ENCODE data around the gene NSD2.
"Not testable (repeated sequence)": the region's sequence is repeated elsewhere in the genome, so short reads cannot be mapped to it uniquely, and the experiment has no call there.

The NSD2 gene

GRCh38 chr4:1899149-1900086 lies 28.2 kb downstream of the NSD2 start:
- DNase-seq = peak; percentile 58

GRCh38 chr4:1900087-1900433 lies 28.9 kb downstream of the NSD2 start:
- DNase-seq = no peak

DNA sequence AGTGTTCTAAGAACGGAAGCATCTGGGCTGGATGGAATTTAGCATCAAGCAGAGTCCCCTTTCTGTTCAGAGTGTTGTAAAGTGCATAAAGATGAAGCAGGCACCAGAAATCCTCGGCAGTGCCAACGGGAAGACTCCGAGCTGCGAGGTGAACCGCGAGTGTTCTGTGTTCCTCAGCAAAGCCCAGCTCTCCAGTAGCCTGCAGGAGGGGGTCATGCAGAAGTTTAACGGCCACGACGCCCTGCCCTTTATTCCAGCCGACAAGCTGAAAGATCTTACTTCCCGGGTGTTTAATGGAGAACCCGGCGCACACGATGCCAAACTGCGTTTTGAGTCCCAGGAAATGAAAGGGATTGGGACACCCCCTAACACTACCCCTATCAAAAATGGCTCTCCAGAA lies 29.4 kb downstream of the NSD2 start:
- no peak for DNase-seq

GRCh38 chr4:1901127-1901526 lies 29.9 kb downstream of the NSD2 start:
- DNase-seq = no peak

- no peak for DNase-seq
Measured at GRCh38 chr4:1902243-1902642, 31.1 kb downstream of the NSD2 start.

- no peak for DNase-seq
Measured at GRCh38 chr4:1903035-1903434, 31.8 kb downstream of the NSD2 start.

DNA sequence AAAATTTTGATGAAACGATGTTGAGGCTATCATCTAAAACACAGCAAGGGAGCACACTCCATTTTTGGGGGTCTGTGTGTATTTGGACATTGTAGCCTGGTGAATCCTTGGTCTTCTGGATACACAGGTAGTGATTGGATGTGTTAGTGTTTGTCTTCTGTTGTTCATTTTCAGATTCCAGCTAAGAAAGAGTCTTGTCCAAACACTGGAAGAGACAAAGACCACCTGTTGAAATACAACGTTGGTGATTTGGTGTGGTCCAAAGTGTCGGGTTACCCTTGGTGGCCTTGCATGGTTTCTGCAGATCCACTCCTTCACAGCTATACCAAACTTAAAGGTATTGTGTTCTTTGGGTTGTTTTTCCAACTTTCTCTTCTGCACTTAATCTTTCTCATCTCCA lies 32.8 kb downstream of the NSD2 start:
- no peak for DNase-seq

- DNase-seq = no peak
Measured at GRCh38 chr4:1907848-1908525, 36.8 kb downstream of the NSD2 start.

DNA sequence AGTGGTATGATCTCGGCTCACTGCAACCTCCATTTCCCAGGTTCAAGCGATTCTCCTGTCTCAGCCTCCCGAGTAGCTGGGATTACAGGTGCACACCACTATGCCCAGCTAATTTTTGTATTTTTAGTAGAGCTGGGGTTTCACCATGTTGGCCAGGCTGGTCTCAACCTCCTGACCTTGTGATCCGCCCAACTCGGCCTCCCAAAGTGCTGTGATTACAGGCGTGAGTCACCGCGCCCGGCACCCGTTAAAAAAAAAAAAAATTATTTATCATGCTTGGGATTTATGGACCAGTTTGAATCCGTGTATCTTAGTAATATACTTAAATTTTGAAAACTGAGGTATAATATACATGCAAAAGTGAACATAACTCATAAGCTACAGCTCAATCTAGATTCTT lies 38.5 kb downstream of the NSD2 start:
- DNase-seq = not testable (repeated sequence)

- no peak for DNase-seq
Measured at GRCh38 chr4:1910643-1911042, 39.5 kb downstream of the NSD2 start.

GRCh38 chr4:1911316-1911715 lies 40.1 kb downstream of the NSD2 start:
- not testable (repeated sequence) for DNase-seq

DNA sequence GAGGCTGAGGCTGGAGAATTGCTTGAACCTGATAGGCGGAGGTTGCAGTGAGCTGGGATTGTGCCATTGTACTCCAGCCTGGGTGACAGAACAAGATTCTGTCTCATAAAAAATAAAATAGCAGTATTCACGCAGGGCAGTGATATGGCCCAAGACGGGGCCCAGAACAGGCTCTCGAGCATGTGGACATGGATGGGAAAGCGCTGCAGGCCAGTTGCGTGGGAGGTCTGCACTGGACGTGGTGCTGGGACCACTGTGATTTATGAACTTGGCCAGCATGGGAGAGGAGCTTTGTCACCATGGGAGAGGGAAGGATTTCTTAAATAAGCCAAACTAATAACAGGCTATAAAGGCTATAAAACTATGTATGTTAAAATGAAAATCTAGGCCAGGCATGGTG lies 51.6 kb downstream of the NSD2 start:
- DNase-seq = no peak

GRCh38 chr4:1927675-1928074 lies 56.5 kb downstream of the NSD2 start:
- no peak for DNase-seq

DNA sequence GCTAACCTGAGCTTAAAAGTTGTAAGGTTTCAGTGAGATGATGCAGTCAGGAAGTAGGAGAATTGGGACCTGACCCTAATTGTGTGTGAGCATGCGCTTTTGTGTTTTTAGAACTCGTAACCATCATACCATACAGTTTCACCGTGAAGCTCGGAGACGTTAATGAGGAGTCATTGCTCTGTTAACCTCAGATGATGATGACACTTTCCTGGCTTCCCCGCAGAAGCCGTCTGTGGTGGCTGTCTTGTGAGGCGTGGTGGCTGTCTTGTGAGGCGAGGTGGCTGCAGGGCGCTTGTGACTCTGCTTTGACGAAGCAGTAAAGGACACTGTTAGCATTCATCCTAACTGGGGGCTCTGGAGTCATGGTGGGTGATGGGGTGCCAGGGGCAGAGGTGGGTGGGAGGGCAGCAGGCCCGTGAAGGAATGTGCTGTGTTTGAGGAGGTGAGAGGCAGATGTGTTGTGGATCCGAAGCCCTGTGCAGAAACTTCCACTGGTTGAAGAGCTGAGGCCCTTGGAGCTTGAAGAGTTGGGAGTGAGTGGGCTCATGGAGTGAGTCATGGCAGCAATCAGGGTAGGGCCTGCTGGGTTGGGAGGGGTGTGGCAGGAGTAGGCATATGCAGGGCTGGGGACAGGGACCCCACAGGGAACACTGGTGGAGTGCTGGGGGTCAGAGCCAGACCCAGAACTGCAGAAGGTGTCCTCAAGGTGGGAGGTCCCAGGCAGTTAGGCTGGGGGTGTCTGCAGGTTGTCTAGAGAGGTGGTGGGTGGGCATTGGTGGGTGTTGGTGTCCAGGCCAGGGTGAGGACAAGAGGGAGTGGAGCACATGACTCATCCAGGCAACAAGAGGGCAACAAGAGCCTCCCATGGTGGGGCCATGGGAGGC lies 57.4 kb downstream of the NSD2 start:
- DNase-seq = no peak

DNA sequence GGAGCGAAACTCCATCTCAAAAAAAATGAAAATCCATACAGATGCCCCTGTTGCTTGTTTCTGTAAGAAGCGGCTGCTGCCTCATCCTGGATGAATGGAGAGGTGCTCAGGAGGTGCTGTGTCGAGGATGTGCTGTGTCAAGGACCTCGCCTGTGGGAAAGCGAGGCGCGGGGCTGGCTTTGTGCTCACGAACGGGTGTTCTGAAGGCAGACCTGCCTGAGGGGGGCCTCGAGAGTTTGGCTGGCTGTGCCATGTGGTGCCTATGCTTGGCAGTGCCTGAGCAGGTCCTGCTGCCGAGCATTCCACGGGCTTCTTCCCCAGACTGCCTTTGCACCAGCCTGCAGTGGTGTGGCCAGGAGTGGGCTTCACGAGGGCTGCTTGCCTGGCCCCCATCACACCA lies 61.5 kb downstream of the NSD2 start:
- no peak for DNase-seq

- DNase-seq = no peak
Measured at GRCh38 chr4:1933700-1934099, 62.5 kb downstream of the NSD2 start.

- no peak for DNase-seq
Measured at GRCh38 chr4:1937550-1937949, 66.4 kb downstream of the NSD2 start.

- DNase-seq = no peak
Measured at GRCh38 chr4:1938027-1938426, 66.8 kb downstream of the NSD2 start.

DNA sequence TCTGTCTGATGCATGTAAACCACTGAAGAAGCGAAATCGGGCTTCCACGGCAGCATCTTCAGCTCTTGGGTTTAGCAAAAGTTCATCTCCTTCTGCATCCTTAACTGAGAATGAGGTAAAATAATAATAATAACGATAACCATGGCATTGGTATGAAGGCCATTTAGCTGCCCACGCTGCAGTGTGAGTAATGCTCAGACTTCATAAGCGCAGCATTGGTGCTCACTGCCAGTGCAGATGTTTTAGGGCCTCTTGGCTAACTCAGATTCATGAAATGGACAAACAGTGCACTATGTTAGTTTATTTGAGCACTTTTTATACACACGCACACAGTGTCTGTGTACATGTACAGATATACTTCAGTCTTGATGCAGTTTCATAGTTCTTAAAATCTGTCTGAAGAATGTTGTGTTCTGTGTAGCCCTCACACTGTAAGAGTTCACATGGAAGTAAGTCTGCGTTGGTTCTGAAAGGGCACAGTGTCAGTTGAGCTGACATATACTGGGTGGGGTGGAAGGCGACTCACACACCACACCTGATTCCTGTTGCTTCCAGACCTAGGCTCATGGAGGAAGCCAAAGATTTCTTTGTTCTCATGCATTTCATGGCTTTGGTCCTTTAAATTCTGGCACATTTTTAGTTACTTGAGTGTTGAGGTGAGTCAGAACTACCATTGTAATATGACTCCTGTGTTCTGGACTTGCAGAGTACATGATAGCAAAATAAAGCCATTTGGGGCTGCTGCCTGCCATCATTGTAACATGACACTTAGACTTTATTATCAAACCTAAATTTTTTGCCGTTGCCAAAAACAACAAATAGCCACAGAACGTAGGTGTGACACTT lies 68.7 kb downstream of the NSD2 start:
- no peak for DNase-seq

DNA sequence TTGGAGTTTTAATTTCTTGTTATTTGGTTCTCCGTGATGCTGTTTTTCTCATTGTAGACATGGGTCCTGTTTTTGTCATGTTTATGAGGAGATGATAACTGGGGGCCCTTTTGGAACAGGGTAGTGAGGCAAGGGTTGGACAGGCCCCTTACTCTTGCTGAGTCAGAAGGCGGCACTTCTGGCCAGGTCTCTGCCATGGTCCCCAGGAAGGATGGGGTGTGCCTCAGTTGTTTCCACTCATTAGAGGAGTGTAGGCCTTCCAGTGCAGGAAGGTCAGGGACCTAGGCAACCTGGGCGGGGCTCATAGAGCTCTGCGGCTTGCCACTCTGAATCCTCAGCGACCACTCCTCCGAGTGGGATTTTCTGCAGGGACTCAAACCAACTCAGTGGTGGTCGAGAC lies 69.4 kb downstream of the NSD2 start:
- DNase-seq = no peak

GRCh38 chr4:1943928-1944327 lies 72.7 kb downstream of the NSD2 start:
- DNase-seq = no peak

DNA sequence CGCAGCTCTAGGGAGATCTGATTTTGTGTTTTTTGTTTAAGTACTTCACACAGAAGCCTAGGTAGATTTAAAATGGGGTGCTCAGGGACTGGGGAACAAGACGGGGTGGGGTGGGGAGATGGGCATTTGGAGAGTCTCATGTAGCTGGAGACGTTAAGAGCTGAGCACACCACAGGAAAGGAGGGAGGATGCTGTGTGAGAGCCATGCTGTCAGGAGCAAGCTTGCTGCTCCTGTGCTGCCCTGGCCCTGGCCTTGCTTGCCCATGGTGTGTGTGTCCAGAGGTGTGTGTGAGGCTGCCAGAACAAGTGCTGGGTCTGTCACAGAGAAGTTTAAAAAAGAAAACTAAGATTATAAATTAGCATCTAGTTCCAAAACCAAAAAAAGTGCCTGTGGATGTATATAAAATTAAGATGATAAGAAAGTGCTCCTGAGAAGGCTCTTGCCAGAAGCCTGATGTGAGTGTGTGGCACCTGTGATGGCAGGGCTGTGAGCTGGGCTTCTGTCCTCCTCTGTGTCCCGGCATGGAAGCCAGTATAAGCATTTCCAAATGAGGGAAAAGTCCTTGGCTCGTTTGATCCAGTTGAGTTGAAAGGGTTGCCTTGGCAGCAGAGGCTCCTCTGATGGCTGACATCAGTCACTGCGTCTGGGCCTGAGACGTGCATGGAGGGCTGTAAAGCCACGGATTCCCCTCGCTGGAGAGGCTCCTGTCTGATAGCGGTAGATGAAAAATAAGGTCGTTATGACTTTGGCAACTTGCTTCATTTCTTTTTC lies 74.1 kb downstream of the NSD2 start:
- DNase-seq = no peak

Measured in activated CD4-positive, alpha-beta T cell treated with anti-CD3 and anti-CD28 coated beads for 1 hour (primary cell).